OCI-LY7 (cell line): ENCODE data around the gene GALNT2. TPM values are rescaled to one million over a fixed set of nuclear protein-coding genes. Genes with fewer than 3 reads are reported as not detected.

Source experiments
- BruUV-seq: library from RNA; stranded (reverse); fragments of 400-500 nt; replicated peaks from 2 replicates; lab custom pipeline; 2021; lab: Mats Ljungman, UMichigan
- CTCF ChIA-PET: fragments of 300-600 bp; sonication (Branson Sonifier 250); formaldehyde crosslinking; loops from one replicate; lab custom pipeline; 2022; ENCODE audit warnings: antibody characterized with exemption; ENCODE audit not compliant: unreplicated experiment; lab: Charles Lee
- POLR2A ChIA-PET: fragments of 300-600 bp; sonication (Branson Sonifier 250); formaldehyde crosslinking; loops from one replicate; lab custom pipeline; 2022; ENCODE audit warnings: antibody characterized with exemption; lab: Charles Lee
- DNase-seq: peaks from one replicate; pipeline ENCODE4 v3.0.0-alpha.2; 2015; ENCODE audit warnings: low spot score
- H2AFZ ChIP-seq: fragments of 200-600 bp; sonication (generic), shearing (Covaris generic); 2 replicates; pipeline ENCODE4 v1.6.1; 2014; ENCODE audit warnings: mild to moderate bottlenecking, antibody characterized with exemption, low read length, moderate library complexity
- H3K27ac ChIP-seq: fragments of 200-600 bp; sonication (generic); 2 replicates; pipeline ENCODE4 v1.5.1; 2014; ENCODE audit warnings: mixed run types, low read depth, mild to moderate bottlenecking, moderate library complexity, low read length, inconsistent platforms; ENCODE audit not compliant: poor library complexity, severe bottlenecking
- H3K36me3 ChIP-seq: fragments of 200-600 bp; sonication (generic); 2 replicates; pipeline ENCODE4 v1.6.1; 2014; ENCODE audit warnings: mild to moderate bottlenecking, antibody characterized with exemption, low read length, moderate library complexity, mixed read lengths; ENCODE audit not compliant: insufficient read depth
- H3K4me1 ChIP-seq: fragments of 200-600 bp; sonication (generic); 2 replicates; pipeline ENCODE4 v1.5.1; 2014; ENCODE audit warnings: mild to moderate bottlenecking, low read length; ENCODE audit not compliant: insufficient read depth, poor library complexity, severe bottlenecking
- H3K4me2 ChIP-seq: fragments of 200-600 bp; sonication (generic); 2 replicates; pipeline ENCODE4 v1.6.1; 2014; ENCODE audit warnings: mild to moderate bottlenecking, low read length
- H3K4me3 ChIP-seq: fragments of 200-600 bp; sonication (generic); 2 replicates; pipeline ENCODE4 v1.5.1; 2014; ENCODE audit warnings: mild to moderate bottlenecking, low read depth, low read length; ENCODE audit not compliant: poor library complexity, severe bottlenecking
- H3K79me2 ChIP-seq: fragments of 200-600 bp; sonication (generic); 2 replicates; pipeline ENCODE4 v1.6.1; 2016; ENCODE audit warnings: low read depth, mild to moderate bottlenecking, low read length, moderate library complexity, mixed read lengths; ENCODE audit not compliant: insufficient read depth
- H3K9me2 ChIP-seq: fragments of 200-600 bp; sonication (generic); 2 replicates; pipeline ENCODE4 v1.6.1; 2016; ENCODE audit warnings: mild to moderate bottlenecking, low read length, mixed read lengths; ENCODE audit not compliant: insufficient read depth
- H3K9me3 ChIP-seq: fragments of 200-600 bp; sonication (generic); 2 replicates; pipeline ENCODE4 v1.6.1; 2014; ENCODE audit warnings: mild to moderate bottlenecking, mixed run types, low read length, mixed read lengths
- H4K20me1 ChIP-seq: fragments of 200-600 bp; sonication (generic); 2 replicates; pipeline ENCODE4 v1.6.1; 2014; ENCODE audit warnings: mild to moderate bottlenecking, antibody characterized with exemption, low read length, moderate library complexity, mixed read lengths; ENCODE audit not compliant: insufficient read depth
- EZH2phosphoT487 ChIP-seq: fragments of 200-600 bp; sonication (generic); IDR thresholded peaks from 2 replicates; pipeline ENCODE4 v1.6.1; 2018; ENCODE audit warnings: low read depth, borderline replicate concordance, mild to moderate bottlenecking, mixed run types, antibody characterized with exemption, low read length, moderate library complexity, mixed read lengths
- intact Hi-C: fragments of 100-400 bp; cut with micrococcal nuclease; formaldehyde crosslinking; loops from one replicate; pipeline ENCODE4 v1.10.0; 2022; ENCODE audit not compliant: unreplicated experiment
- total RNA-seq, 2 experiments: library from RNA; depleted of rRNA in 1 of 2; stranded (reverse); fragments of >200 nt in 1 of 2; shearing (Covaris generic) in 1 of 2; gene quantifications; 2 replicates each; pipeline ENCODE4 v1.2.3, GENCODE V29; 2014 to 2022
- TF ChIP-seq, protein P1 (sequence below): fragments of 200-600 bp; sonication (generic); conservative IDR thresholded peaks from 2 replicates; pipeline ENCODE4 v1.5.1; 2014; ENCODE audit warnings: mild to moderate bottlenecking, antibody characterized with exemption, low read length, moderate library complexity, mixed read lengths

The GALNT2 gene
- total RNA-seq, 2 experiments from 2014 or later: 29.9 to 67.3 TPM

DNA sequence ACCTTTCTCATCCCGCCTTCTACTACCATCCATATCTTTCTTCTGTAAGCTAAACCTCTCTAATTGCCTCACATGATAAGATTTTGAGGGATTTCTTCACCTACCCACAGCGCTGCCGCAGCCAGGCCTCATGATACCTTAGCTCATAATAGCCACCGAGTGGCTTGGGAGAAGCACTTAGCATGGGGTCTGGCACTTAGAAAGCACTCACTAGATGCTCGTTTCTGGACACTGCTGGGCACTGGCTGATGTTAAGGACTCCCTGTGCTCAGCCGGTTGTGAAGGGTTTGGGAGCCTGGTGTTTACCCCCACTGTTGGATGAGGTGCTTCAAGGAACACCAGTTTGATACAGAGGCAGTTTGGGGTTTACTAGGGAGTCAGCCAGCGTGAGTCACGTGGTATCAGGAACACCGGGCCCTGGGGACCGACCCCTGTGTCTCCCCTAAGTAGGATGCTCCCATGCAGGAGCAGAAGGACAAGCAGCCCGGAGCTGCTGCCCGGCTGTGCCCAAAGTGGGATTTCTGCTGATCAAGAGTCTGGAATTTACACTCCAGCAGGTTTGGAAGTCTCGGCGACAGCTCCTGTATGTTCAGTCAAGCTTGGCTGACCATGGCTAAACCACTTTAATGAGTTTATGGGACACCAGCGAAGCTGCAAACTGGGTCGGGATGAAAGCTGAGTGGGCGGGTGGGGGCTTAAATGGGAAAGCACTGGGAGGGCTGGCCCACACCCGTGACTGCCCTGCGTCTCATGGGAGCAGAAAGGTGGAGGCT is 63.3 kb downstream of the GALNT2 start:
- DNase-seq: no peak
- peaks cover 81% of the 10 kb centered on the region for H3K4me1 ChIP-seq
- no peak overlapping the region for H3K27ac ChIP-seq
- H3K79me2 ChIP-seq: peaks cover 33% of the 10 kb centered on the region; the same call in 1 of the 2 replicates
- H3K4me3 ChIP-seq: no peak overlapping the region
- no peaks in the 10 kb centered on the region for H3K9me3 ChIP-seq
- intact Hi-C loops: no loop called here
- POLR2A ChIA-PET: interaction anchor here (0.7 to 7.0 kb wide), 4 partner anchors 9 to 26 kb away, joined by 3 to 65 read pairs (median 4); no protein-coding TSS in a partner anchor
- no peak overlapping the region for H2AFZ ChIP-seq
- TF ChIP-seq, protein P1, sequence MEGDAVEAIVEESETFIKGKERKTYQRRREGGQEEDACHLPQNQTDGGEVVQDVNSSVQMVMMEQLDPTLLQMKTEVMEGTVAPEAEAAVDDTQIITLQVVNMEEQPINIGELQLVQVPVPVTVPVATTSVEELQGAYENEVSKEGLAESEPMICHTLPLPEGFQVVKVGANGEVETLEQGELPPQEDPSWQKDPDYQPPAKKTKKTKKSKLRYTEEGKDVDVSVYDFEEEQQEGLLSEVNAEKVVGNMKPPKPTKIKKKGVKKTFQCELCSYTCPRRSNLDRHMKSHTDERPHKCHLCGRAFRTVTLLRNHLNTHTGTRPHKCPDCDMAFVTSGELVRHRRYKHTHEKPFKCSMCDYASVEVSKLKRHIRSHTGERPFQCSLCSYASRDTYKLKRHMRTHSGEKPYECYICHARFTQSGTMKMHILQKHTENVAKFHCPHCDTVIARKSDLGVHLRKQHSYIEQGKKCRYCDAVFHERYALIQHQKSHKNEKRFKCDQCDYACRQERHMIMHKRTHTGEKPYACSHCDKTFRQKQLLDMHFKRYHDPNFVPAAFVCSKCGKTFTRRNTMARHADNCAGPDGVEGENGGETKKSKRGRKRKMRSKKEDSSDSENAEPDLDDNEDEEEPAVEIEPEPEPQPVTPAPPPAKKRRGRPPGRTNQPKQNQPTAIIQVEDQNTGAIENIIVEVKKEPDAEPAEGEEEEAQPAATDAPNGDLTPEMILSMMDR: no peak
- TF ChIP-seq EZH2phosphoT487: no peak
- CTCF ChIA-PET: interaction anchor here (0.6 kb wide), 1 partner anchor 111 kb away, joined by 8 read pairs; no protein-coding TSS in a partner anchor
- H3K36me3 ChIP-seq: no peaks in the 10 kb centered on the region
- H3K4me2 ChIP-seq: no peak overlapping the region
- H3K9me2 ChIP-seq: no peaks in the 10 kb centered on the region
- BruUV-seq: no TSS peak
- H4K20me1 ChIP-seq: no peaks in the 10 kb centered on the region

DNA sequence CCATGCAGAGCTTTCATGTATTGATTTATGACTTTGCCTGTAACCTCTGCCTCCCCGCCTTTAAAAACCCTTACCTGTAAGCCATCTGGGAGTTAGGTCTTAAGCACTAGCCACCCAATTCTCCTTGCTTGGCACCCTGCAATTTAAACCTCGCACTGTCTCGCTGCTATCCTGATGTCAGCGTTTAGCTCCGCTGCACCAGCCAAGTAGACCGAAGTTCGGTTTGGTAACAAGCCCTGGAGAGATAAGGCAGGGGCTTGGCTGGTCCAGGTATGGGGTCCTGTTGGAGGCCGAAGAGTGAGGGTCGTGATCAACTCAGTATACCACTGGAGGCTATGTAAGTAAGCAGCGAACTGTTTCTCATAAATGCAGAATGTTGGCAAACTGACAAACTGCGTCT is 64.4 kb downstream of the GALNT2 start:
- no peaks in the 10 kb centered on the region for H4K20me1 ChIP-seq
- no peak overlapping the region for H3K4me2 ChIP-seq
- POLR2A ChIA-PET: interaction anchor here (1.2 to 7.0 kb wide), 2 partner anchors 11 to 14 kb away, joined by 3 to 65 read pairs; no protein-coding TSS in a partner anchor
- H3K9me2 ChIP-seq: no peaks in the 10 kb centered on the region
- no peaks in the 10 kb centered on the region for H3K36me3 ChIP-seq
- no peak overlapping the region for H3K27ac ChIP-seq
- intact Hi-C loops: no loop called here
- DNase-seq: no peak
- peaks cover 70% of the 10 kb centered on the region for H3K4me1 ChIP-seq
- H2AFZ ChIP-seq: no peak overlapping the region
- CTCF ChIA-PET: no interaction called here
- peaks cover 22% of the 10 kb centered on the region; the same call in 1 of the 2 replicates for H3K79me2 ChIP-seq
- no TSS peak for BruUV-seq
- no peak for TF ChIP-seq EZH2phosphoT487
- TF ChIP-seq, protein P1: no peak
- no peaks in the 10 kb centered on the region for H3K9me3 ChIP-seq
- no peak overlapping the region for H3K4me3 ChIP-seq
